HepG2 (cell line): ENCODE measurements around the gene ATP13A1. TPM values are rescaled to one million over a fixed set of nuclear protein-coding genes. Genes with fewer than 3 reads are reported as not detected.

Experiments used
- ATAC-seq: fragments of 200-7000 bp; cut with Tn5 transposase; 3 replicates; pipeline ENCODE4 v1.9.1; 2020; ENCODE audit warnings: mild to moderate bottlenecking, moderate library complexity
- BruUV-seq: library from RNA; stranded (reverse); fragments of 400-500 nt; replicated peaks from 2 replicates; lab custom pipeline; 2021; lab: Mats Ljungman, UMichigan
- CTCF ChIA-PET: fragments of 300-600 bp; formaldehyde crosslinking; extraction: SDS; loops from one replicate; lab custom pipeline; 2021; ENCODE audit warnings: low total read pairs, inconsistent platforms, low intra/inter-chr PET ratio; lab: Yijun Ruan, JAX
- POLR2A ChIA-PET: fragments of 350-600 bp; sonication (Branson Sonifier 250); formaldehyde crosslinking; loops from one replicate; lab custom pipeline; 2020; ENCODE audit warnings: antibody characterized with exemption, inconsistent platforms; lab: Yijun Ruan, JAX
- DNase-seq: peaks from one replicate; pipeline ENCODE4 v3.0.0-alpha.2; 2015; ENCODE audit warnings: low spot score
- FAIRE-seq: peaks from 3 replicates; lab custom pipeline; 2011; peaks lifted over from hg19 to GRCh38; lab: Jason Lieb, UNC
- H2AFZ ChIP-seq: one replicate; pipeline ENCODE4 v1.6.1; 2011; ENCODE audit warnings: low read length, inconsistent platforms
- H3K27ac ChIP-seq: fragments of 300-600 bp; 3 replicates; pipeline ENCODE4 v1.8.0; 2011; ENCODE audit warnings: mixed run types, mild to moderate bottlenecking, mixed read lengths, low read length, inconsistent platforms; ENCODE audit not compliant: insufficient read depth; ENCODE audit errors: extremely low read length
- H3K27me3 ChIP-seq, 2 experiments: fragments of 200-600 bp in 1 of 2; 2 replicates in 1 of 2; 3 replicates in 1 of 2; pipeline versions ENCODE4 v1.6.0 to v1.8.0; 2011; ENCODE audit warnings: low read length in 2 of 2, mild to moderate bottlenecking in 2 of 2, moderate library complexity in 2 of 2, inconsistent platforms in 1 of 2; ENCODE audit not compliant: insufficient read depth in 2 of 2, control insufficient read depth in 1 of 2
- H3K36me3 ChIP-seq, 2 experiments: fragments of 200-600 bp in 1 of 2; replicated peaks in 1 of 2; 2 replicates in 1 of 2; 3 replicates in 1 of 2; pipeline versions ENCODE4 v1.5.1 to v1.8.0; 2011; ENCODE audit warnings: low read length in 2 of 2, inconsistent platforms in 1 of 2; ENCODE audit not compliant: insufficient read depth in 2 of 2, control insufficient read depth in 1 of 2
- H3K4me1 ChIP-seq: 2 replicates; pipeline ENCODE4 v1.5.1; 2012; ENCODE audit warnings: low read length, inconsistent platforms; ENCODE audit not compliant: insufficient read depth
- H3K4me2 ChIP-seq: 2 replicates; pipeline ENCODE4 v1.6.0; 2011; ENCODE audit warnings: low read depth, low read length, inconsistent platforms
- H3K4me3 ChIP-seq, 3 experiments: fragments of 200-600 bp in 1 of 3; sonication (generic), shearing (Covaris generic) in 1 of 3; replicated peaks in 1 of 3; 2 replicates each; pipeline ENCODE4 v1.5.1; 2011 to 2016; ENCODE audit warnings: low read length in 3 of 3, inconsistent platforms in 2 of 3, low read depth in 2 of 3, mild to moderate bottlenecking in 2 of 3, control low read depth in 1 of 3, mixed read lengths in 1 of 3; ENCODE audit not compliant: insufficient read depth in 1 of 3
- H3K79me2 ChIP-seq: one replicate; pipeline ENCODE4 v1.6.1; 2011; ENCODE audit warnings: low read length, inconsistent platforms; ENCODE audit not compliant: insufficient read depth
- H3K9ac ChIP-seq: 2 replicates; pipeline ENCODE4 v1.6.0; 2011; ENCODE audit warnings: mild to moderate bottlenecking, low read depth, low read length, inconsistent platforms; ENCODE audit not compliant: insufficient read depth
- H3K9me3 ChIP-seq: 2 replicates; pipeline ENCODE4 v1.5.1; 2012; ENCODE audit warnings: mild to moderate bottlenecking, low read length
- H4K20me1 ChIP-seq: 2 replicates; pipeline ENCODE4 v1.6.0; 2011; ENCODE audit warnings: inconsistent platforms, mild to moderate bottlenecking, low read length, moderate library complexity; ENCODE audit not compliant: insufficient read depth
- KDM3A ChIP-seq: IDR thresholded peaks from 2 replicates; pipeline ENCODE4 v1.6.1; 2018; ENCODE audit warnings: low read depth, missing compliant biosample characterization
- KDM5B ChIP-seq: sonication (generic); formaldehyde crosslinking; IDR thresholded peaks from 2 replicates; pipeline ENCODE4 v1.4.0; 2020; ENCODE audit warnings: missing genetic modification reagents, mild to moderate bottlenecking, borderline replicate concordance
- MXI1 ChIP-seq: IDR thresholded peaks from 3 replicates; pipeline ENCODE4 v1.6.1; 2012; ENCODE audit warnings: low read depth, low read length, inconsistent platforms, borderline replicate concordance
- PHF21A ChIP-seq: sonication (generic); formaldehyde crosslinking; IDR thresholded peaks from 2 replicates; pipeline ENCODE4 v1.5.0; 2020; ENCODE audit warnings: mild to moderate bottlenecking, missing genetic modification reagents
- ZNF10 ChIP-seq: sonication (generic); formaldehyde crosslinking; IDR thresholded peaks from 2 replicates; pipeline ENCODE4 v1.4.0; 2020; ENCODE audit warnings: mild to moderate bottlenecking, low read depth, missing genetic modification reagents, borderline replicate concordance
- ZNF121 ChIP-seq: sonication (generic); formaldehyde crosslinking; IDR thresholded peaks from 2 replicates; pipeline ENCODE4 v1.5.0; 2020; ENCODE audit warnings: mild to moderate bottlenecking, missing genetic modification reagents
- ZNF263 ChIP-seq: sonication (generic); formaldehyde crosslinking; IDR thresholded peaks from 2 replicates; pipeline ENCODE4 v1.4.0; 2020; ENCODE audit warnings: missing genetic modification reagents
- ZNF589 ChIP-seq: sonication (generic); formaldehyde crosslinking; conservative IDR thresholded peaks from 2 replicates; pipeline ENCODE4 v1.8.0; 2022; ENCODE audit warnings: mild to moderate bottlenecking, moderate library complexity, missing genetic modification reagents
- ZNF652 ChIP-seq: IDR thresholded peaks from 2 replicates; pipeline ENCODE4 v1.6.1; 2016; ENCODE audit warnings: low read depth, borderline replicate concordance
- WGBS: methylation state at CpG from one replicate; pipeline ENCODE4 v1.1.6; 2017; ENCODE audit warnings: low lambda C conversion rate; 5-methylcytosine and 5-hydroxymethylcytosine counted together
- in situ Hi-C: cut with HindIII; loops from 2 replicates; pipeline ENCODE4 v1.10.0; 2017; ENCODE audit warnings: low pct_unique_long_range_greater_than_20kb; ENCODE audit not compliant: extremely low pct_ligation_motif_present
- intact Hi-C: fragments of 100-400 bp; cut with micrococcal nuclease; formaldehyde crosslinking; loops from one replicate; pipeline ENCODE4 v1.10.0; 2022; ENCODE audit not compliant: unreplicated experiment
- polyA plus RNA-seq, 8 experiments: library from polyadenylated mRNA; depleted of rRNA in 3 of 8; stranded (reverse) in 7 of 8; unstranded in 1 of 8; fragments of >200 nt; fragmentation: Illumina TruSeq in 4 of 8; extraction: Trizol in 4 of 8; gene quantifications; 2 replicates each; pipeline versions ENCODE4 v1.2.1 to v1.2.3, GENCODE V29; 2011 to 2016; ENCODE audit warnings: low read depth in 4 of 8, missing spikeins in 1 of 8, mixed read lengths in 1 of 8; ENCODE audit not compliant: insufficient read depth in 1 of 8
- total RNA-seq, 5 experiments: library from RNA; depleted of rRNA; stranded (reverse); fragments of >200 nt; fragmentation: Illumina TruSeq; extraction: Trizol; gene quantifications; 2 replicates each; pipeline ENCODE4 v1.2.3, GENCODE V29; 2016; ENCODE audit warnings: low read depth in 1 of 5
- TF ChIP-seq, protein P1 (sequence below): sonication (generic); formaldehyde crosslinking; IDR thresholded peaks from 2 replicates; pipeline ENCODE4 v1.4.0; 2020; ENCODE audit warnings: missing genetic modification reagents

ATP13A1 gene
- total and polyA plus RNA-seq, 2 of the 13 experiments (the other 11 are each of a cell fraction or from before 2014, with no cell fraction given), result 23.2 to 41.7 TPM

DNA sequence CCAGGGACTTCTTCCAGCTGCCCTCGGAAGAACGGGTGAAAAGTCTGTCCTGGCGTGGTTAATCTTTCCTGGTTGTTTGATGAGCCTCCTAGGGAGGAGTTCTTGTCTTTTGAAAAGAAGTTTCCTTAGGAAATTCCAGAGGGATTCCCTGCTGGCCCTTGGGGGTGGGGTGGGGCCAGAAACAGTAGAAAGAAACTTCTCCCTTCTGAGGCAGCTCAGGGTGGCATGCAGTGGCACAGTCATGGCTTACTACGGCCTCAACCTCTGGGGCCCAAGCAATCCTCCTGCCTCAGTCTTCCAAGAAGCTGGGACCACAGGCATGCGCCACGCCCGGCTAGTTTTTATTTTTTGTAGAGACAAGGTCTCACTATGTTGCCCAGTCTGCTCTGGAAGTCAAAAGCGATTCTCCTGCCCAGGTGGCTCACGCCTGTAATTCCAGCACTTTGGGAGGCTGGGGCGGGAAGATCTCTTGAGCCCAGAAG is 6.6 kb upstream of the ATP13A1 start:
- FAIRE-seq (no peak), DNase-seq (no peak), ATAC-seq (no peak)
- H3K4me2 ChIP-seq, result peak overlapping the region; percentile 78
- H4K20me1 ChIP-seq, result peaks cover 11% of the 10 kb centered on the region; the same call in 1 of the 2 replicates
- no peaks in the 10 kb centered on the region; a peak in 1 of 5 replicates for H3K27me3 ChIP-seq
- H3K4me3 ChIP-seq, result peak overlapping the region; percentile 84 to 97 (median 88)
- H3K27ac ChIP-seq, result no peak overlapping the region
- in situ Hi-C loops, result no loop called here
- H3K36me3 ChIP-seq, result peaks cover 2 to 16% of the 10 kb centered on the region in 2 experiments; a peak in 3 of 5 replicates
- H2AFZ ChIP-seq, result no peak overlapping the region
- CTCF ChIA-PET, result no interaction called here
- H3K9ac ChIP-seq, result peak overlapping the region; percentile 85
- peaks cover 46% of the 10 kb centered on the region for H3K4me1 ChIP-seq
- TF ChIP-seq, protein P1, sequence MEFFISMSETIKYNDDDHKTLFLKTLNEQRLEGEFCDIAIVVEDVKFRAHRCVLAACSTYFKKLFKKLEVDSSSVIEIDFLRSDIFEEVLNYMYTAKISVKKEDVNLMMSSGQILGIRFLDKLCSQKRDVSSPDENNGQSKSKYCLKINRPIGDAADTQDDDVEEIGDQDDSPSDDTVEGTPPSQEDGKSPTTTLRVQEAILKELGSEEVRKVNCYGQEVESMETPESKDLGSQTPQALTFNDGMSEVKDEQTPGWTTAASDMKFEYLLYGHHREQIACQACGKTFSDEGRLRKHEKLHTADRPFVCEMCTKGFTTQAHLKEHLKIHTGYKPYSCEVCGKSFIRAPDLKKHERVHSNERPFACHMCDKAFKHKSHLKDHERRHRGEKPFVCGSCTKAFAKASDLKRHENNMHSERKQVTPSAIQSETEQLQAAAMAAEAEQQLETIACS (CRISPR knock-in tag), result no peak
- TF ChIP-seq ZNF121 (CRISPR knock-in tag), result peak; percentile 53; the same call in 1 of the 2 replicates
- TF ChIP-seq, all 625 proteins: peak for 1
- Histone ChIP-seq H3K9me3 (no peaks in the 10 kb centered on the region), H3K79me2 (peaks cover 36% of the 10 kb centered on the region)
- intact Hi-C loops, result no loop called here
- 61% methylated on average over 10 of the region's 10 CpGs for WGBS
- BruUV-seq, result no TSS peak
- POLR2A ChIA-PET, result interaction anchor here (4.1 kb wide), 1 partner anchor 106 kb away, joined by 25 read pairs; no protein-coding TSS in a partner anchor

DNA sequence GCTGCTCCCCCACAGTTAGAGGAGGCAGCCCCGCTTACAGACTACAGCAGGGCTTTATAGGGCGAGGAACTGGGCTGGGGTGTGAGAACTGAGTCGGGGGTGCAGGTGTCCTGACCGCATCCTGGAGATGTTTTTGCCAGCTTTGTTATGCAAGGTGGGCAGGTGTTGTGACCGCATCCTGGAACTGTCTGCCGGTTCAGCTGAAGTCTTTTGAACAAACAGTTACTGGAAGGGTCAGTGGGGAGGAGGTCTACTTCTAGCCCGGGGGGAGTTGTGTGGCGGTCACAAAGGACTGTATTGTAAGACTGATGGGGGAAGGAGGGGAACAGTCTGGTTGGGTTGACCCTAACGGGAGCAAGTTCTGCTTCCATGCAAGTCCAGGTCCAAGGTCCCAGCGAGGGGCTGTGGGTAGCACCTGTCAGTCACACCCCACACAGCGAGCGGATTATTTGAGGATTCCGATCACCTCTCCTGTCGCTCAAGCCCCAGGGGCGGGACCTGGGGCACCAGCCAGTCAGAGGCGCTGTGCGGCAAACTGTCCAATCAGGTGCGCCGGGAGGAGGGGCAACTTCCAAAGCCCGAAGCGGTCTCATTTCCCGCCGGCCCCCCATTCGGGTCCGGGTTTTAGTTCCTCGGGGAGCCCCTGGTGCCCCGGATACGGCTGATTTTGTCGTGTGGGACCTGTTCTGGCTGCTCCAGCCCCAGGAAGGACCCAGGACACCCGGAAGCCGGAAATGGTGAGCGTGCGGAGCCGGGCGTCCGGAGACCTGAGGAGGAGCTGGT is 4.9 kb upstream of the ATP13A1 start, which contains the start of gene ZNF101:
Gene ZNF101 (plus strand): TSS at position 610 of the 783 bp plus-strand sequence. CDS start 125 bp downstream, at position 735.
- Histone ChIP-seq H3K4me1 (peaks cover 46% of the 10 kb centered on the region), H3K4me2 (peak within 1 kb of the TSS; percentile 79), H3K4me3 (peak within 1 kb of the TSS; percentile 84 to 97 (median 88)), H3K79me2 (peaks cover 32% of the 10 kb centered on the region), H3K27ac (peak within 1 kb of the TSS; percentile 91), H3K9me3 (no peaks in the 10 kb centered on the region), H2AFZ (no peak within 1 kb of the TSS), H4K20me1 (peaks cover 7% of the 10 kb centered on the region; the same call in 1 of the 2 replicates), H3K27me3 (no peaks in the 10 kb centered on the region; a peak in 1 of 5 replicates), H3K36me3 (peaks cover 0 to 9% of the 10 kb centered on the region in 2 experiments; a peak in 2 of 5 replicates), H3K9ac (peak within 1 kb of the TSS; percentile 85)
- 0% methylated on average over 11 of the region's 36 CpGs for WGBS
- ChIA-PET CTCF (no interaction called here), POLR2A (interaction anchor here (0.5 to 4.1 kb wide), 10 partner anchors 18 to 384 kb away, joined by 3 to 25 read pairs (median 3); partner anchors contain the start of genes ZNF14 and ZNF253)
- peak; percentile 91 for ATAC-seq
- peak; percentile 96 for FAIRE-seq
- intact Hi-C loops, result loop anchor here (2.0 kb wide), 2 partner anchors 64 to 108 kb away; partner anchors contain the start of gene ZNF14
- peak; percentile 99 for DNase-seq
- BruUV-seq, result no TSS peak
- in situ Hi-C loops, result no loop called here
- no peak for TF ChIP-seq ZNF652
- TF ChIP-seq KDM5B (CRISPR knock-in tag), result peak; percentile 58; the same call in 1 of the 2 replicates
- 0 out of 2 replicates have a peak, but pooled peaks have one; percentile 48 for TF ChIP-seq ZNF589
- TF ChIP-seq ZNF10 (CRISPR knock-in tag), result no peak
- no peak for TF ChIP-seq KDM3A
- TF ChIP-seq PHF21A (CRISPR knock-in tag), result peak; percentile 92
- peak; percentile 11; the same call in 1 of the 2 replicates for TF ChIP-seq ZNF263
- TF ChIP-seq MXI1, result no peak; the same call in 2 of the 3 replicates
